ENCODE data around the gene PLCB1. TPM values are rescaled to one million over a fixed set of nuclear protein-coding genes. Genes with fewer than 3 reads are reported as not detected.

Gene PLCB1
- total and polyA plus RNA-seq, 7 experiments from 2014 or later, result 0.56 to 17.6 (median 2.3) TPM

DNA sequence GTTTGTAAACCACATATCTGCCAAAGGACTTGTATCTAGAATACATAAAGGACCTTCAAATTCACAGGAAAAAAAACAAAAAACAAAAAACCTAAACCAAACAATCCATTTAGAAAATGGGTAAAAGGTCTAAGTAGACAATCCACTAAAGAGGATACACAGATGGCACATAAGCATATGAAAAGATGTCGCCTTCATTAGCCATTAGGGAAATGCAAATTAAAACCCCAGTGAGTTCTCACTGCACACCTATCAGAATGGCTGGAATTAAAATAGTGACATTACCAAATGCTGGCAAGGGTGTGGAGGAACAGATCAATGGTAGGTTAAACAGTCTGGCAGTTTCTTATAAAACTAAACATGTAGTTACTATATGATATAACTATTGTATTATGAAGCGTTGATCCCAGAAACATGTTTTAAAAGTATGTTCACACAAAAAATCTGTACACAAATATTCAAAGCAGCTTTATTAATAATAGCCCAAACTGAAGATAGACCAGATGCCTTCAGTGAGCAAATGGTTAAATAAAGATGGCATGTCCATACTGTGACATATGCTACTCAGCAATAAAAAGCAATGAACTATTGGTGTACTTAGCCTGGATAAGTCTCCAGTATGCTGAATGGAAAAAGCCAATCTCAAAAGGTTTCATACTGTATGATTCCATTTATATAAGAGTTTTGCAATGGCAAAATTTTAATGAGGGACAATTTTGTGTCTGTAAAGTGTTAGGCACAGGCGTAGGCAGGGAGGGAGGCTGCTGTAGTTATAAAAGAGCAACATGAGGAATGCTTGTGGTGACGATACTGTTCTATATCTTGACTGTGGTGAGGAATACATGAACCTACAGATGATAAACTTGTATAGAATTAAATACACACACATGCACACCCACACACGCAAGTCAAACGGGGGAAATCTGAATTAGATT lies 43.9 kb downstream of the PLCB1 start:
- H3K27me3 Mint-ChIP-seq, result no peaks in the 10 kb centered on the region
- ChIA-PET POLR2A (no interaction called here), CTCF (no interaction called here)
- H3K27ac Mint-ChIP-seq, result no peak overlapping the region
- Histone ChIP-seq H3K9me3 (ENCODE audit: control insufficient read depth in 2 of 3, low read length in 3 of 3) (no peaks in the 10 kb centered on the region), H3K27me3 (ENCODE audit: control insufficient read depth in 2 of 2, insufficient read depth in 2 of 2, low read length in 2 of 2) (no peaks in the 10 kb centered on the region), H3K4me1 (ENCODE audit: control insufficient read depth in 2 of 2, insufficient read depth in 2 of 2, low read length in 2 of 2) (no peaks in the 10 kb centered on the region), H3K4me3 (ENCODE audit: low read length) (no peak overlapping the region), H3K36me3 (ENCODE audit: control insufficient read depth in 2 of 3, insufficient read depth in 3 of 3, low read length in 3 of 3) (no peaks in the 10 kb centered on the region), H3K27ac (ENCODE audit: low read depth, low read length) (no peak overlapping the region)
- intact Hi-C loops (cut with micrococcal nuclease), result no loop called here
- ATAC-seq, result no peak
- H3K9me3 Mint-ChIP-seq, result no peaks in the 10 kb centered on the region
- H3K4me1 Mint-ChIP-seq, result peaks cover 0 to 6% (median 0%) of the 10 kb centered on the region in 7 donors
- no peak for DNase-seq
- H3K4me3 Mint-ChIP-seq, result no peak overlapping the region
- H3K36me3 Mint-ChIP-seq, result no peaks in the 10 kb centered on the region

DNA sequence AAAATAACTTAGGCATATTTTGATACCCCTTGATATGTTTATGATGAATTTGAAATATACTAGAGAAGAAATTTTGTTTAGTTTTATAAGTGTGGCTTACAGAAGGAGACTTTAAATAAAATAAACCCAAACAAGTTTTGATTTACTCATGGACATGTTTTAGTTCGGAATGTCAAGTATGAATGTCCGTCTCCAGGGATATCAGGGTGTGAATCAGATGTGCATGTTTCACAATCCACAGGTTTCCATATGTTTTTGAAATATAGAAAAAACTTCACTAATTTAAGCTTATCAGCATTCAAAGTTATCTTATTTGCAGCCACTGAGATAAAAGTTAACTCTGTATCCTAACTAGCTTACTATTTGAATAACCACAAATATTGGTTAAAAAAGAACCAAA lies 51.5 kb downstream of the PLCB1 start:
- Histone ChIP-seq H3K27me3 (ENCODE audit: control insufficient read depth in 2 of 2, insufficient read depth in 2 of 2, low read length in 2 of 2) (no peaks in the 10 kb centered on the region), H3K36me3 (ENCODE audit: control insufficient read depth in 2 of 3, insufficient read depth in 3 of 3, low read length in 3 of 3) (no peaks in the 10 kb centered on the region), H3K4me1 (ENCODE audit: control insufficient read depth in 2 of 2, insufficient read depth in 2 of 2, low read length in 2 of 2) (no peaks in the 10 kb centered on the region), H3K27ac (ENCODE audit: low read depth, low read length) (no peak overlapping the region), H3K4me3 (ENCODE audit: low read length) (no peak overlapping the region), H3K9me3 (ENCODE audit: control insufficient read depth in 2 of 3, low read length in 3 of 3) (no peaks in the 10 kb centered on the region)
- no peak overlapping the region for H3K4me3 Mint-ChIP-seq
- no peaks in the 10 kb centered on the region for H3K36me3 Mint-ChIP-seq
- ChIA-PET POLR2A (no interaction called here), CTCF (no interaction called here)
- intact Hi-C loops (cut with micrococcal nuclease), result no loop called here
- H3K27ac Mint-ChIP-seq, result no peak overlapping the region
- no peaks in the 10 kb centered on the region for H3K9me3 Mint-ChIP-seq
- peaks cover 0 to 15% (median 4%) of the 10 kb centered on the region in 5 donors for H3K27me3 Mint-ChIP-seq
- no peaks in the 10 kb centered on the region for H3K4me1 Mint-ChIP-seq
- ATAC-seq (no peak), DNase-seq (no peak)

DNA sequence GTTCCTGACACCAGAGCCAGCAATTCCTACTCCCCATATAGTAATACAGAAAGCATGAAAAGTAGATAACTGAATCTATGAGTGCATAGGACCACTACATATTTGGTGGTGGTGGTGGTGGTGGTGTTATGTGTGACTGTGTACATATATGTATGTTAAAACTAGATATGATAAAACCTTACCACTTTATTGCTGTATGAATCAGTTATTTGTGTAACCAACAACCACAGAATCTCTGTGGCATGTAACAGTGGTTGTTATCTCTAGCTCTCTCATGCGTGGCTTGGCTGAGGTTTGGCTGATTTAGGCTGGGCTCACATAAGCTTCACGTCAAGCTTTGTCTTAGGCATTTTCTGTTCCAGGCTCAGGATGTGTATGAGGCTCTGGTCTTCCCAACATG lies 55.7 kb downstream of the PLCB1 start:
- H3K9me3 ChIP-seq (ENCODE audit: control insufficient read depth in 2 of 3, low read length in 3 of 3), result no peaks in the 10 kb centered on the region
- peaks cover 0 to 5% (median 0%) of the 10 kb centered on the region in 11 donors for H3K9me3 Mint-ChIP-seq
- DNase-seq (no peak), ATAC-seq (no peak)
- intact Hi-C loops (cut with micrococcal nuclease), result no loop called here
- no peaks in the 10 kb centered on the region for H3K4me1 ChIP-seq (ENCODE audit: control insufficient read depth in 2 of 2, insufficient read depth in 2 of 2, low read length in 2 of 2)
- no peak overlapping the region for H3K27ac ChIP-seq (ENCODE audit: low read depth, low read length)
- no peak overlapping the region for H3K4me3 ChIP-seq (ENCODE audit: low read length)
- ChIA-PET CTCF (no interaction called here), POLR2A (no interaction called here)
- H3K27me3 Mint-ChIP-seq, result peaks cover 0 to 20% (median 4%) of the 10 kb centered on the region in 5 donors
- no peaks in the 10 kb centered on the region for H3K36me3 ChIP-seq (ENCODE audit: control insufficient read depth in 2 of 3, insufficient read depth in 3 of 3, low read length in 3 of 3)
- peaks cover 0 to 7% (median 0%) of the 10 kb centered on the region in 5 donors for H3K36me3 Mint-ChIP-seq
- H3K4me1 Mint-ChIP-seq, result no peaks in the 10 kb centered on the region
- H3K27me3 ChIP-seq (ENCODE audit: control insufficient read depth in 2 of 2, insufficient read depth in 2 of 2, low read length in 2 of 2), result no peaks in the 10 kb centered on the region
- no peak overlapping the region for H3K27ac Mint-ChIP-seq
- no peak overlapping the region for H3K4me3 Mint-ChIP-seq

DNA sequence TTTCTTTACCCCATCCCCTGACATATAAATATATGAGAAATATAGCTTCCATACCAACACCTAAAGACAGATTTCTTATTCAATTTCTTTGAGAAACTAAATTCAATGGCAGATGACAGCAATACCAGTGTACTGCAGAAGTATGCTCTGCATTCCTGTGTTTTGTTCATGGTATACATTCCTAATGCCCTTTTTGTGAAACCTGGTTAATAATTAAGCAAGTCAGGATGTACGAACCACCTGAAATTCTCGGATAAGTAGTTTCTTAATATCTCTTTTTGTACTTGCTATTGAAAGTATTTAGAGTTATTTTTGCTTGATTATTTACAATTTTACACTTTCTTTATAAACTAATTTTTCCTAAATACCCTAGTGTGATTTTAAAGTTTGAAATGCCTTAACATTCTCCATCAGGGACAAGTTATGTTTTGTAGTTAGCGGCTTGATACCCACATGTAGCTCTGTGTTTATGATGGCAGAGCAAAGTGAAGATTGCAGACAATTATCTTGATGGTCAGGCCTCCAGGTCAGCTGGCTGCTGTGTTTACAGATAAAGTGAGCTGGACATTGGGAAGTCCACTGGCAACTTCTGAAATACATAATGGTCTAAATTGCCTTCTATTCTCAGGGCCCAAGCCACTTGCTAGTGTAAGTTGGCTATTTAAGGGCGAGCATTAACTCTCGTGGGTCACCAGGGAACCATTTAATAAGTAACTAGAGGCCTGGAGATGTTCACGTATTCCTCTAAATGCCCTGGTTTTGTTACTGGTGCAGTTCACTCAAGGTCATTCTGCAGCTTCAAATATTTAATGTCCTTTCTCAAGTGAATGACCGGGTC lies 58.2 kb downstream of the PLCB1 start:
- H3K9me3 ChIP-seq (ENCODE audit: control insufficient read depth in 2 of 3, low read length in 3 of 3), result no peaks in the 10 kb centered on the region
- H3K27ac ChIP-seq (ENCODE audit: low read depth, low read length), result no peak overlapping the region
- no peak overlapping the region for H3K4me3 Mint-ChIP-seq
- H3K9me3 Mint-ChIP-seq, result peaks cover 0 to 19% (median 5%) of the 10 kb centered on the region in 11 donors
- no peaks in the 10 kb centered on the region for H3K4me1 Mint-ChIP-seq
- intact Hi-C loops (cut with micrococcal nuclease), result no loop called here
- no peak for DNase-seq
- H3K27me3 Mint-ChIP-seq, result peaks cover 0 to 20% (median 1%) of the 10 kb centered on the region in 5 donors
- H3K36me3 ChIP-seq (ENCODE audit: control insufficient read depth in 2 of 3, insufficient read depth in 3 of 3, low read length in 3 of 3), result no peaks in the 10 kb centered on the region
- peaks cover 0 to 7% (median 0%) of the 10 kb centered on the region in 5 donors for H3K36me3 Mint-ChIP-seq
- H3K27ac Mint-ChIP-seq, result no peak overlapping the region
- POLR2A ChIA-PET, result interaction anchor here (0.7 kb wide), 1 partner anchor 369 kb away, joined by 3 read pairs; no protein-coding TSS in a partner anchor
- no peak for ATAC-seq
- no peaks in the 10 kb centered on the region for H3K27me3 ChIP-seq (ENCODE audit: control insufficient read depth in 2 of 2, insufficient read depth in 2 of 2, low read length in 2 of 2)
- H3K4me3 ChIP-seq (ENCODE audit: low read length), result no peak overlapping the region
- no peaks in the 10 kb centered on the region for H3K4me1 ChIP-seq (ENCODE audit: control insufficient read depth in 2 of 2, insufficient read depth in 2 of 2, low read length in 2 of 2)
- CTCF ChIA-PET, result interaction anchor here (0.7 kb wide), 1 partner anchor 9 kb away, joined by 3 read pairs; no protein-coding TSS in a partner anchor

DNA sequence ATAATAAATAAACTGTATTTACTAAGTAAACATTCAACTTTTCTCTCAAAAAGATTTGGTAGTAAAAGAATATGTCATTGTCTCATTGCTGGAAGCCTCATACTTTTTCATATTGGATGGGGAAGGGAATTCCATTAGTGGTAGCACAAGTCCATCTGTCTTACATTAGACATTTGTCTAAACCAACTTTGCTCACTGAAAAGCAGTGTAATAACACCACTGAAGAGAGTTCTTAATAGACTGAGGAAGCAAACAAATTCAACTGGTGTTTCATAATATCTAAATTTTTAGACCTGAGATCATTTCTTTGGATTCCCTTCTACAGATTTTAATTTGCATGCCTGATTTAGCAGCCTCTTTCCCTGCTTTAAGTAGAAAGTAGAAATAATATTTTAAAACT lies 62.7 kb downstream of the PLCB1 start:
- peaks cover 0 to 19% (median 7%) of the 10 kb centered on the region in 11 donors for H3K9me3 Mint-ChIP-seq
- Histone ChIP-seq H3K4me1 (ENCODE audit: control insufficient read depth in 2 of 2, insufficient read depth in 2 of 2, low read length in 2 of 2) (no peaks in the 10 kb centered on the region), H3K27me3 (ENCODE audit: control insufficient read depth in 2 of 2, insufficient read depth in 2 of 2, low read length in 2 of 2) (no peaks in the 10 kb centered on the region), H3K9me3 (ENCODE audit: control insufficient read depth in 2 of 3, low read length in 3 of 3) (no peaks in the 10 kb centered on the region), H3K27ac (ENCODE audit: low read depth, low read length) (no peak overlapping the region), H3K4me3 (ENCODE audit: low read length) (no peak overlapping the region), H3K36me3 (ENCODE audit: control insufficient read depth in 2 of 3, insufficient read depth in 3 of 3, low read length in 3 of 3) (no peaks in the 10 kb centered on the region)
- CTCF ChIA-PET, result no interaction called here
- peaks cover 0 to 7% (median 0%) of the 10 kb centered on the region in 5 donors for H3K36me3 Mint-ChIP-seq
- DNase-seq (no peak), ATAC-seq (no peak)
- H3K27me3 Mint-ChIP-seq, result peaks cover 0 to 5% (median 0%) of the 10 kb centered on the region in 5 donors
- POLR2A ChIA-PET, result no interaction called here
- no peaks in the 10 kb centered on the region for H3K4me1 Mint-ChIP-seq
- no peak overlapping the region for H3K27ac Mint-ChIP-seq
- H3K4me3 Mint-ChIP-seq, result no peak overlapping the region
- intact Hi-C loops (cut with micrococcal nuclease), result no loop called here

DNA sequence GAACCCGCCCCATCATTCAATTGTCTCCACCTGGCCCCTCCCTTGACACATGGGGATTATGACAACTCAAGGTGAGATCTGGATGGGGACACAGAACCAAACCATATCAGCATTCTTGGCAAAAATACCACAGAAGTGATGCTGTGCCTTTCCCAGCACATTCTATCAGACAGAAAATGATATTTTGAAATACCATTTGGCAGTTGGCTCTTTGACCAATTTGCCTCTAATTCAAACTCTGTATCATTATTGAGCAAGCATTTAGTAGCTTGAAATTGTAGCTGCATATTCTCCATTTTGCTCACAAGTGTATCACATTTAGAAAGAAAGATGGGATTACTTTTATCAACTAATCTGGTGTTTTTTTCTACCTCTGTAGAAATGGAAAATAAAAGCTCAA lies 64.0 kb downstream of the PLCB1 start:
- no peak overlapping the region for H3K27ac ChIP-seq (ENCODE audit: low read depth, low read length)
- H3K36me3 Mint-ChIP-seq, result peaks cover 0 to 7% (median 0%) of the 10 kb centered on the region in 5 donors
- no peaks in the 10 kb centered on the region for H3K4me1 ChIP-seq (ENCODE audit: control insufficient read depth in 2 of 2, insufficient read depth in 2 of 2, low read length in 2 of 2)
- no peaks in the 10 kb centered on the region for H3K4me1 Mint-ChIP-seq
- no peak overlapping the region for H3K4me3 ChIP-seq (ENCODE audit: low read length)
- peaks cover 0 to 19% (median 7%) of the 10 kb centered on the region in 11 donors for H3K9me3 Mint-ChIP-seq
- ChIA-PET POLR2A (no interaction called here), CTCF (no interaction called here)
- peaks cover 0 to 5% (median 0%) of the 10 kb centered on the region in 5 donors for H3K27me3 Mint-ChIP-seq
- intact Hi-C loops (cut with micrococcal nuclease), result no loop called here
- DNase-seq, result no peak
- no peak overlapping the region for H3K4me3 Mint-ChIP-seq
- no peaks in the 10 kb centered on the region for H3K36me3 ChIP-seq (ENCODE audit: control insufficient read depth in 2 of 3, insufficient read depth in 3 of 3, low read length in 3 of 3)
- H3K27me3 ChIP-seq (ENCODE audit: control insufficient read depth in 2 of 2, insufficient read depth in 2 of 2, low read length in 2 of 2), result no peaks in the 10 kb centered on the region
- H3K27ac Mint-ChIP-seq, result no peak overlapping the region
- no peak for ATAC-seq
- no peaks in the 10 kb centered on the region for H3K9me3 ChIP-seq (ENCODE audit: control insufficient read depth in 2 of 3, low read length in 3 of 3)
